HG03565 (cell line): ENCODE results near the gene FOXJ3.
"Not testable (repeated sequence)": the region's sequence is repeated elsewhere in the genome, so short reads cannot be mapped to it uniquely, and the experiment has no call there.

Source experiments
- ATAC-seq: cut with Tn5 transposase; IDR thresholded peaks from one replicate; pipeline ENCODE4 v1.9.1; 2021; ENCODE audit warnings: mild to moderate bottlenecking, moderate library complexity; ENCODE audit not compliant: unreplicated experiment

Gene FOXJ3

DNA sequence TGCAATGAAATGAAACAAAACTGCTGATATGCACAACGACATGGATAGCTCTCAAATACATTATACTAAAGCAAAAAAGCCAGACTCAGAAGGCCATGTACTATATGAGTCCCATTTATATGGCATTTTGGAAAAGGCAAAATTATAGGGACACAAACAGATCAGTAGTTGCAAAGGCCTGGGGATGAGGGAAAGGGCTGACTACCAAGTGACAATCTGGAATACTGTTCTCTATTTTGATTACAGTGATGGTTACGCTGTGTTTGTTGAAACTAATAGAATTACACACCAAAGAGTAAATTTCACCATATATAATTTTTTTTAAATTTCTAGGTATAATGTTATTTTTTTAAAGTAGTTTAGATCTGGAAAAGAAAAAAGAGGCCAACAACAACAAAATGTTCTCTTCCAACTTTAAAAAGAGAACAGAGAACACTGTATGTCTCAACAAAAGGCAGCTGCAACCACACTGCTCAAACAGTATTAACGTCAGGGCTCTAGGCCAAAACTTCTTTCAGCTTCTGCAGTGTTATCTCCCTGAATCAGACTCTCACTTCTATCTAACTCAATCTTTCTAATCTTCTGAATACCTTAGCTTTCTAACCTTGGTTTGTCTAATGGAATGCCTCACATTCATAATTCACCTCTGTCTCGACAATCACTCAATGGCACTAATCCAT is 75.8 kb downstream of the FOXJ3 start:
- no peak for ATAC-seq

DNA sequence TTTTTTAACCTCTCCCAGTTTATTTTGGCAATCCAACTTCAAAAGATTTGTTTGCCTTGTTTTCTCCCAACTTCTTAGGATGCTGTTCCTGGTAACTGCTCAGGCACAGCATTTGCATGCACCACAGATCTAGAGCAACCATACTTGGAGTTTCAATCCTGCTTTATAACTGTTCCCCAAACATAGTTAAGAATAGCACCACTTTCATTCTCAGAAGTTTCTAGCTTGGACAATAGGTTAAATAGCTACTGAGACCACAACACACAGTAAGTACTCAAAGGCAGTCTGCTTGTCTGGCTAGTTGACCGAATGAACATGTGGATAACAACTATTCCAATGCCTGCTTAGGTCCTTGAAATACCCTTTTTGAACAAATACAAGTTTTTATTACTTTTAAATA is 76.8 kb downstream of the FOXJ3 start:
- ATAC-seq, result no peak

DNA sequence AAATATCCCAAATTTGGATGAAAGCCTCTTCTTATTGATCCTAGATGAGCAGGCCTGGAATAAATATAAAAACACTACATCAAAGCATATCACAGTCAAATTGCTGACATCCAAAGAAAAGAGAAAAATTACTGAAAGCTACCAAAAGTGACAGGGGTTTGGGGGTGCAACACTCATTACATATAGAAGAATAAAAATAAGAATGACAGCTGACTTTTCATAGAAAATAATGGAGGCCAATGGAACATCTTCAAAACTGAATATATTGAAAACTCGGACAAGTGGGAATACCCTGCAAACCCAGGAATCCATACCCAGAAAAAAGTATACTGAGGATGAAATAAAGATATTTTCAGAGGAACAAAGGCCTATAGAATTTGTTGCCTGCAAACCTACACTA is 84.0 kb downstream of the FOXJ3 start:
- no peak for ATAC-seq

DNA sequence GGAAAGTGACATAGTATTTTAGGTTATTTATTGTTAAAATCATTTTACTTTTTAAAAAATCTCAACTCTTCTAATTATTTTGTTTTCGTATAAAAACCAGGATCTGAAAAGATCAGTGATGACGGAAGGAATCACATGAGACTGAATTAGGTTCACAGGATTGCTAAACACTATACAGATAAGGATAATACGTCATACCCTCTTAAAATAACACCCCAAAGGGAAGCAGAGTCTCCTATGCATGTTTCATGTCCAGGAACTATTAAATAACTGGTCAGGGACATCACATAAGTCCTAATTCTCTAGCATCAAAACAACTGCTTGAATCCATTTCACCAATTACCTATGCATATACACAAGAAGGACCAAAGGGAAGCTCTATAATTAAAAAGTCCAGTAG is 84.9 kb downstream of the FOXJ3 start:
- ATAC-seq, result no peak

DNA sequence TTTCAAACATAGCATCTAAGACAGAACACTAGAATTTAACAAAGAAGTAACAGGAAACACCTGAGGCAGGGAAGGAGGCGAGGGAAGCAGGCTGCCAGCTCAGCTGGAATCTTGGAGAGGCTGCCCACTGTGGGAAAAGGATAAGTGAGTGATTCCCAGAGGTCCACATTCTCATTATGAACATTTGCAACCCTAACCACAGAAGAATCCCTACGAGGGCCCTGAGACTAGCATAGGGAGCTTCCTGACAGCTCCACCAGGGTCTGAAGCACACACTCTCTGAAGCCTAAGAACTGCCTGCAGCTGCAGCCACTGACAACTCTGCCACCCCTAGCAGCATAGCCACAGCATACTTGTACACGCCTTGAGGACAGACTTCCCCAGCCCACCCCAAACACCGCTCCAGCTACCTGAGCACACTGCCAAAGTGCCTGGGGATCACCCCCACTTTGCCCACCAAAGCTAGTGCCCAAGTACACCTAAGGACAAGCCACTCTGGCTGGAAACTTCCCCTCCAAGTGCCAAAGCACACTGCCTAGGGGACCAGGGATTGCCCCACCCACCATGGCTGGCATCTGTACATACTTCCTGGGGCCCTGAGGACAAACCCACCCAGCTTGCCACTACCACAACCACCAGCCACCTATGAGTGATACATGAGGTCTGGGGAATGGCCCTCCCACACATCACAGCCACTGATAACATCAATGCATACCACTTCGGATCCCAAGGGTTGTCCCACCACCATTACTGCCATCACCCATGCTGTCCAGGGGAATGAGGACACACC is 93.9 kb downstream of the FOXJ3 start:
- ATAC-seq, result no peak

DNA sequence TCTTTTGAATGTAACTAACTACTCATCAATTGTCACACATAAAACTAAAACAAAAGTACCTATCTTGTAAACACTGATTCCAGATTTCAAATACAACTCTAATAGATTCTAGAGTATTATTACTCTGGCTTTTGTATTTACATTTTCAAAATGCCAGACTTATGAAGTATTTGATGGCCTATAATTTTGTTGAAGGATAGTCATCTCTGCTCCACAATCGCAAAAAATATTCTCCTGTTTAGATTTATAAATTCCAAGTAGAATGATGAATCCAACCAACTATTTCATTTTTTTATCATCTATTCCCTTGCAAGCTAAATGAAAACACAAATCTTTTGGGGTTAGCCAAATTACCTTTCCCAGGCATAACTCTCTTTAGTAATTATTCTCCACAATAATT is 95.5 kb downstream of the FOXJ3 start:
- ATAC-seq, result no peak

DNA sequence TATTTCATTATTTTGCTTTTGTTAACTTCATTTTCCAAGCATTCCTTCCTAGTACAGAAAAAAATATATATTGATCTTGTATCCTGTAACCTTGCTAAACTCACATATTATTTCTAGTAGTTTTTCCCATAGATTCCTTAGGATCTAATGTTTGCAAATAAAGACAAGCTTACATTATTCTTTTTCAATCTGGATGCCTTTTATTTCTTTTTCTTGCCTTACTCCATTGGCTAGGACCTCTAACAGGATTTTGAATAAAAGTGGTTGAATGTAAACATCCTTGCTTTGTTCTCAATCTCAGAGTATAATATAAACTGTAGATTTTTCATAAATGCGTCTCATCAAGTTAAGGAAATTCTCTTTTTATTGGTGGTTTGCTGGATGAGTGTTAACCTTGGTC is 96.0 kb downstream of the FOXJ3 start:
- ATAC-seq, result no peak

DNA sequence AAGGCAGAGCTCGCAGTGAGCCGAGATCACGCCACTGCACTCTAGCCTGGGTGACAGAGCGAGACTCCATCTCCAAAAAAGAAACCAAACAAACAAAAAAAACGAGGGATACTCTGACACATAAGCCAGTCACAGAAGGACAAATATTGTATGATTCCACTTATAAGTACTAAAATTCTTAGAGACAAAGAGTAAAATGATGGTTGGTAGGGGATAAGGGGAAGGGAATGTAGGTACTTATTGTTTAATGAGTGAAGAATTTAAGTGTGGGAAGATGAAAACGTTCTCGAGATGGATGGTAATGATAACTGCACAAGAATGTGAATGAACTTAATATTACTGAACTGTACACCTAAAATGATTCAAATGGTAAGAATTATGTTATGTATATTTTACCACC is 103.8 kb downstream of the FOXJ3 start:
- ATAC-seq, result no peak

DNA sequence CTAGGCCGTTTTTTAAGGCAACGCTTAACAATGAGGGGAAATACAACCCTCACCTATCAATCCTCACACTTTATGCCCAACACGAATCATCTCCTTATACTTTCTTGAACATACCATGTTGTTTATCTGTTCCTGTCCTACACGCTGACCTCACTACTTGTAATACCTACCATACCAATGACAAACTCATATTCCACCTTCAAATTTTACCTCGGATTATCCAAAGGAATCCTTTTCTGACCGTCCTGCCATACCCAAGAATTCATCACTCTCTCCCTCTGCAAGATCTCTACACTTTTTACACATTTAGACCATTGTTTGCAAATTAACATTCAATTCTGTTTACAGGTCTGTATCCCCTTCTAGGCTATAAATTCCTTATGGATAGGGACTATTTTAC is 106.1 kb downstream of the FOXJ3 start:
- ATAC-seq, result no peak

DNA sequence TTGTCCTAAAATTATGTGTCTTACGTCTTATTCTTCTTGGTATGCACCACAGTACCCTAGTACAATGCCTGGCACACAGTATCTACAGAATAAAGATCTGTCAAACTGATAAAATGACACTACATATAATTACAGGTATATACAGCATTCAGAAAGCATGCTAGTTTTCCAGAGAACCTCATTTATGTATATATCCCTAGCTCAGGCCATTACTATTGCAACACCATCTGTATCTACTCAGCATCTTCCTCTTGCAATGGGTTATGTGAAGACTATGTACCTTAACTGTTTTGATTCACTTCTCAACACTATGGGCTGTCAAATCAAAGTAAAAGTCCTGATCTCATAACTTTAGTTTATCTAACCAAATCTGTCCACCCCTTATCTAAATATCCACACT is 112.0 kb downstream of the FOXJ3 start:
- no peak for ATAC-seq

DNA sequence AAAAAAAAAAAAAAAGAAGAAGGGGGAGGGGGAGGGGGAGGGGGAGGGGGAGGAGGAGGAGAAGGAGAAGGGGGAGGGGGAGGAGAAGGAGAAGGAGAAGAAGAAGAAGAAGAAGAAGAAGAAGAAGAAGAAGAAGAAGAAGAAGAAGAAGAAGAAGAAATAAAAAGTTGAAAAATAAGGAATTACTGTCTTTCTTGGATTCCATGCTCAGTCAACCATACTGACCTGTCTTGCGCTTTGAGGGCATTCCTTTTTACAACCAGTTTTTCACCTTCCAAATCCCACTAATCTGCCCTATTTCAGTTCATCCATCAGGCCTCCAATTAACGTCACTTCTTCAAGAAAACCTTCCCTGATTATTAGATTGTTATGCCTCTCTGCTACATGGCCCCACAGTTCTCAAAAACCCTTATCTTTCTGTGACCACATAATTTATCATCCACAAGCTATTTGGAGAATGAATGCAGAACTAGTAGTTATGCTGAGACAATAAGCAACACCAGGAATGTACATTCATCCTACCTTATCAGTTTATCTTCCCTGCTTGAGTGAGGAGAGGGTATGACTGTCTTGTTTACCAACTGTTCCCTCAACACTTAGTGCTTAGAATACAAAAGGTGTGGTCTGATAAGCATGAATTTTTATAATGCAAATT is 113.0 kb downstream of the FOXJ3 start:
- ATAC-seq, result no peak

DNA sequence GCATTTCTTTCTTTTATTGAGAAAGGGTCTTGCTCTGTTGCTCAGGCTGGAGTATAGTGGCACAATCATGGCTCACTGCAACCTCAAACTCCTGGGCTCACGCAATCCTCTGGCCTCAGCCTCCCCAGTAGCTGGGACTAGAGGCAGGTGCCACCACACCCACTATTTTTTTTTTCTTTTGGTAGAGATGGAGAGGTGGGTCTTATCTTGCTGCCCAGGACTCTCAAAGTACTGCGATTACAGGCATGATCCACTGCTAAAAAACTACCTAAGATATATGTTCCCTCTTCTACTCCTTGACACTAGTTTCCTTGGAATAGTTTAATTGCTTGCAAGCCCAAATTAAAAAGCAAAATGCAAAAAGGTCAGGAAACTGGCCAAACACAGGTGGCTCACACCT is 113.6 kb downstream of the FOXJ3 start:
- no peak for ATAC-seq

DNA sequence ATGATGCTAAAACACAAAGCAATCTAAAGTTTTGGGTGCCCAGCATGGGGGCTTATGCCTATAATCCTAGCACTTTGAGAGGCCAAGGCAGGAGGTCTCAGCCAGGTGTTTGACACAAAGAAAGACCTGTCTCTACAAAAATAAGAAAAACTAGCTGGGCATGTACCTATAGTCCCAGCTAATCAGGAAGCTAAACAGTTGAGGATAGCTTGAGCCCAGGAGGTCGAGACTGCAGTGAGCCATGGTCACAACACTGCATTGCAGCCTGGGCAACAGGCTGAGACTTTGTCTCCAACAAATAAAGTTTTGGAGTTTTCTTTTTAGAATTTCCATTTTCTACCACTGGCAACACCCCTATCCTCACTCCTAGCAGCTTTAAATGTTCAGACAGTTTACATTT is 115.4 kb downstream of the FOXJ3 start:
- ATAC-seq, result no peak

DNA sequence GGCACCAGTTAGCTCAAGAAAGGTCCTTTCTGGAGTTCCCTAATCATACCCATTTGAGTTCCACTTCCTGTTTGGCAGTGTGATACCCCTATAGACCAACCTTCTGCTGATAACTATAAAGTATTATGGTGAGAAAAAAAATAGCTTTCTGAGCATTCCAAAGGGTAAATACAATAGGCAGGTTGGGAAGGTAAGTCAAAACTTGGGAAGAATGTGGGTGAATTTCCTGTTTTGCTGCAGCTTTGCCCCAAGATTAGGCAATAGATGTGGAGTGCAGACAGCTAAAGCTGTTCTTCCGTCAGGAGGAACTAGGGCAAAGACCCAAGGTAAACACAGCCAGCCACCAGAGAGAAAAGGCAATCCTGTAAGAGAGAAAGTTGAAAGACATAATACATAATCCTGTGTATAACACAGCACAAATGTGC is 120.6 kb downstream of the FOXJ3 start:
- no peak for ATAC-seq

DNA sequence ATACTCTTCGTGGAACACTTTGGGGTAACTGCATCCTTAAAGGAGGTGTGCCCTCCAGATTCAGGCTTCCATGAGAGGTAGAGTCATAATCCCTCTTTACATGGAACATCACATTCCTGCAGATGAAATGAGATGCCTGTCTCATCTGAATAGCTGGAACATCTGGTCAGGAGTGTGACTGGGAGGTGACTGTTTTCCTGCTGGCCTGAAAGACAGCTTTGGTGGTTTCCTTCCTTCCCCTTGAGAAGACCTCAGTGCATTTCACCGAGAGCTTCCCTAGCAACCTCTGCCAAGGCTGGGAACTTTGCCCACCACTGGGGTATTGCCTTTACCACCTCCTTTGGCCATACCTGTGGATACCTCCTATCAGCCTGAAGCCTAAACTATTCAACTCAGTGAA is 123.8 kb downstream of the FOXJ3 start:
- no peak for ATAC-seq

DNA sequence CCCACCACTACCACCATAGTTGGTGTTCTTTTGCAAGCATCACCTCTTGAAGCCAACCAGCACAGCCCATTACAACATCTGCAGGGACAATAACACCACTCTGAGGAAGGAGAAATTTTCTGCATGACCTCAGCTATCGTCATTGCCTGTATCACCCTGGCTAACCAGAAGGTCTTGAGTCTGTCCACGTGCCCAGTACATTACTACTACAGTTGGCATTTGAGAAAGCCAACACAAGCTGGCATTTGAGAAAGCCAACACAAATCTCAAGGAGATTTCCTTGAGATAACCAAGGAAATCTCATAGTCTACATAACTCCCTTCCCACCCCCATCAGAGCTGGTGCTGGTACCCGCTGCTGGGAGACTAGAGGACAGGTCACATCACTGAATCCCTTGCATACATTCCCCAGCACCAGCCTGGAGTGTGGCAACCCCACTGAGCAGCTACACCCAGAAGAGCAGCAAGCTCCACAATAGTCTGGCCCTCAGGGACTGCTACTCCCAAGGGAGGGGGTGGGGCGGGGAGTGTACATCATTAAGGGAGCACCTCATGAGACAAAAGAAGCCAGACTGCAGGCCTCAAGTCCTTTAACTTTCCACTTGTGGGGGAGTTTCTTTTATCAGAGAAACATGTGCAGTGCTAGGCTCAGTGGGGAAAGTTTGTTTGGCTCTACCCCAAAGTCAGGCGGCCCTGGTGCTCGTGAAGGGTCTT is 124.5 kb downstream of the FOXJ3 start:
- no peak for ATAC-seq

DNA sequence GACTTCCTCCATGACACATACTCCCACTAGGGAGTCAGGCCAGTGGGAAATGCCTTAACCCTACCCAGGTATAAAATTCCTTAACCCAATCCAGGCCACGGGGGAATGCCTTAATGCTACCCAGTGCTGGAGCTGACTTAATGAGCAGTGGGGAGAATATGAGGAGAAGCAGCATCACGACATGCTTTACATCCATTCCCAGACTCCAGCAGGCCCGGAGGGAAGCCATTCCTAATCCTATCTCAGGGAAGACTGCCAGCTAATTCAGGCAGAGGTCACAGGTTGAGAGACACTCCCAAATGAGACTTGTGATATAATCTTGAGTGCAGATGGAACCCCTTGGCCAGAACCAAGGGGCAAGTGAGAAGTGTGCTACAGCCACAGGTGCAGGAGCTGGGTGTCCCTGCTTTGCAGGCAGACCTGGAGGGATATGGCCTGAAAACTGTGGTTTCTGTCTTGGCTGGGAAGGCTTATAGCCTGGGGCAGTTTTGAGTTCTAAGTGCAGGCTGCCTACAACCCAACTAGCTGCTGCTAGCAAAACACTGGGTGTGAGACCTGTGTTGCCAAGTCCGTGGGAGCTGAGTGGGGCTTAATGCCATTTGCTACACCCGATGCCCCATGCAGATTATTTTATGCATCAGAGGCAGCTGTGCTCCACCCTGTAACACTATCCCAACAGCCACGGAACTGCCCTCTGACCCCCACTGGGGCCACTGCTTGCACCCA is 125.3 kb downstream of the FOXJ3 start:
- ATAC-seq, result no peak

DNA sequence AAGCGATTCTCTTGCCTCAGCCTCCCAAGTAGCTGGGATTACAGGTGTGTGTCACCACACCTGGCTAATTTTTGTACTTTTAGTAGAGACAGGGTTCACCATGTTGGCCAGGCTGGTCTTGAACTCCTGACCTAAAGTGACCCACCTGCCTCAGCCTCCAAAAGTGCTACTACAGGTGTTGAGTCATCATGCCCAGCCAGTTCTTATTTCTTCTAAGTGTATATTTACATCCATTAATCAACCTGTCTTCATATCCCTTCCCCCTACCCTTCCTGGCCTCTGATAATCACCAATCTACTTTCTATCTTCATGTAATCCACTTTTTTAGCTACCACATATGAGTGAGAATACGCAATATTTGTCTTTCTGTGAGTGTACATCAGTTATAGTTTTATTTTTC is 128.1 kb downstream of the FOXJ3 start:
- not testable (repeated sequence) for ATAC-seq

DNA sequence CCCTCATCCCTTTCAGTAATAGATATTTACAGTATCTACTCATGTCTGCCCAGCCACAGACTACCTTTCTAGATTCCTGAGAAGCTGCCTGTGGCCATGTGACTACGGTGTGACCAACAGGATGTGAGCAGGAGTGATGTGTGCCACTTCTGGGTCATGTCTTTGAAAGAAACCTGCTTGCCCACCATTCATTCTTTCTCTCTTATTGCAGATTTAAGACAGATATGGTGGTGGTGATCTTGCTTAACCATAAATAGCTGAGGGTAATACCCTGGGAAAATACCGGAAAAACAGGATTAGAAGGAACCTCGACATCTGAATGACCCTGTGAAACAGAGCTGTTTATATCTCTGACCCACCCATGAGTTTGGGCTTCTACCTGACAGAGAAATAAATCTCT is 128.9 kb downstream of the FOXJ3 start:
- no peak for ATAC-seq

DNA sequence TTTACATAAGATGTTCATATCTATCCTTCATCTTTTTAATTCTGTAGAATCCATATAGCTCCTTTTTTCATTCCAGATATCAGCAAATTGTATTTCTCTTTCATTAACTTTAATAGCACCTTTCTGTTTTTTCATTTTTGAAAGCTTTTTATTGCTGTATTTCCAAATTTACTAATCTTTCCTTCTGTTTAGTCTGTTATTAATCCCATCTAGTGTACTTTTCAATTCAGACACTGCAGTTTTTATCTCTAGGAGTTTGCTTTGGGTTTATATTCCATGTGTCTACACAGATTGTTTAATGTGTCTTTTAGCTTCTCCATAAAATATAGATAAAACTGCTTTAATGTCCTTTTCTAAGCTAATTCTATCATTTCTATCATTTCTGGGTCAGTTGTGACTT is 133.0 kb downstream of the FOXJ3 start:
- ATAC-seq, result no peak

DNA sequence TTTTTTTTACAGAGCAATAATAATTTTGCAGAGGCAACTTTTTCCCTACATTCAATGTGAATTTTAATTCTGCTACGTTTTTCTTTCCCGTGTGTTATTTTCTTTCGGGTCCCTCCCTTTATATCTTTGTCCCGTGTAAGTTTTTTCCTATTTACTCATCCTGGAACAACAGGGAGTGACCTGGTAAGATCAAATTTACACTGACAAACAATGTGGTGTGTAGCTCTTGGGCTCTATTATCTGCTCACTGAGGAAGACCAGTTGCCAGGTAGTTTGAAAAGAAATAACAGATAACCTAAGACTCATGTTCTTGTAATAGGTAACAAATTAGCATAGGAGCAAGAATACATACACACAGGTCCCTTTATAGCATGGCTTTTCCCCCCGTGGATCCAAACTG is 136.8 kb downstream of the FOXJ3 start:
- ATAC-seq, result no peak
